GM20431 (cell line): ENCODE results near the gene HAUS7.

Experiments used
- in situ Hi-C: fragments of 300-500 bp; cut with MseI, MboI; formaldehyde crosslinking; loops from one replicate; pipeline ENCODE4 v1.15.0; 2020; ENCODE audit warnings: low sequenced_read_pairs; ENCODE audit not compliant: unreplicated experiment

Gene HAUS7

DNA sequence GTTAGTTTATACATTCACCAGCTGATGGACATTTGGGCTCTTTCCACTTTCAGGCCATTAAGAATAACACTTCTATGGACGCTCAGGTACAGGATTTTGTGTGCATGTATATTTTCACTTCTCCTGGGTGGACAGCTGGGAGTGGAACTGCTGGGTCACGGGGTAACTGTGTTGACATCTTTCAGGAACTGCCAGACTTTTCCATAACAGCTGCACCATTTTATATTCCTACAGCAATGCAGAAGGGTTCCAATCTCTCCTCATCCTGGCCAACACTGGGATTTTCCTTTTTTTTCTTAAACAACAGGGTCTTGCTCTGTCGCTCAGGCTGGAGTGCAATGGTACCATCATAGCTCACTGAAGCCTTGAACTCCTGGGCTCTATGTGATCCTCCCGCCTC is 11.9 kb downstream of the HAUS7 start:
- in situ Hi-C loops: no loop called here

DNA sequence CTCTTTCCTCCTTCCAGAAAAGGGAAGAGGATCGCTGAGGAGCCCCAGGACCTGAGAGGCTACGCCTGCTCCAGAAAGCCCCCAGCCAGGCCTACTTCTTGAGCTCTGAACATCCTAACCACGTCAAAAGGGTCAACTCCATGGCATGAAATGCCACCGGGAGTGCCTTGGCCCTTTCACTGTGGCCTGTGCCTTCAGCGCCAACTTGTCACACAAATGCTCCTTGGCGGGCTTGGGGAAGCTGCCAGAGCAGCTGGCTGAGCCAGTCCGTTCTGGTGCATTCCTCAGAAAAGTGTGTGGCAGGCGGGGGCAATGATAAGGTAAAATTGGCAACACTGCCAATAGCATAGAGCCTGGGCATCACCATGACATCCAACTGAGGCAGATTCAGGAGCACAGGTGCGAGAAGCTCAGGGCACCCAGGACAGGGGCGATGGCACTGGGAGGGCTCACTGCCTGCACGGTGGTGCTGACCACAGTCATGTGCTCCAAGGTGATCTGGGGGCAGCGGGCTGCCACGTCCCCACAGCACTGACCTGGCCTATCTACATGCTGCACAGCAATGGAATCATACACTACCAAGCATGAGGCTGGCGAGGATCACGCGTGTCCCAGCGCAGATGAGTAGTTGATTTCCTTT is 12.4 kb downstream of the HAUS7 start:
- in situ Hi-C loops: no loop called here

DNA sequence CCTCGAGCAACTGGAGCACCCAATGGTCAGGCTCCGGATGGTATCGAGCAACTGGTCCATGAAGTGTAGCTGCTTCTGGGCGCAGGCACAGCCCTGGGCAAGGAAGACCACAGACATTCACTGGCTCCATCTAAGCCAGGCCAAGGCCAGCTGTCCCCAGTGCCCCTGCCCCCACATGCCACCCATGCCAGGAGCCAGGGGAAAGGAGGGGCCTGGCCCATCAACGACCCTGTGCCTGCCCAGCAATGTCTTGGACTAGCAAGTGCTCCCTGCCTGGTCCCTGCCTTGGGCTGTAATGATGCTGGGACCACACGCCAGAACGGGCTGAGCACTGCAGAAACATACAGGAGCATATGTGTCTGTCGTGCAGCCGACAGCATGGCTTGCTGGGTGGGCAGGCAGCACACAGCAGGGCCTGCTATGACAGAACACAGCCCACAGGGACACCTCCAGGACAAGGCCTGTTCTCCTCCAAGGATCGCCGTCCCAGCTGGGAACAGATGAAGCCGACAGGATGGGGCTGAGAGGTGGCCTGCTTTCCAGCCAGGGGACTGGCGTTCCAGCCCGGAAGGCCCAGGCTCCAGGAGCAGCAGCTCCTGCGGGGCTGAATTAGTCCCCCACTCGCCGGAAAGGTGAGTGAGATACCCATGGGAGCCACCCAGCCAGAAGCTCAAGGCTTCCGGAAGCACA is 13.1 kb downstream of the HAUS7 start:
- in situ Hi-C loops: no loop called here

DNA sequence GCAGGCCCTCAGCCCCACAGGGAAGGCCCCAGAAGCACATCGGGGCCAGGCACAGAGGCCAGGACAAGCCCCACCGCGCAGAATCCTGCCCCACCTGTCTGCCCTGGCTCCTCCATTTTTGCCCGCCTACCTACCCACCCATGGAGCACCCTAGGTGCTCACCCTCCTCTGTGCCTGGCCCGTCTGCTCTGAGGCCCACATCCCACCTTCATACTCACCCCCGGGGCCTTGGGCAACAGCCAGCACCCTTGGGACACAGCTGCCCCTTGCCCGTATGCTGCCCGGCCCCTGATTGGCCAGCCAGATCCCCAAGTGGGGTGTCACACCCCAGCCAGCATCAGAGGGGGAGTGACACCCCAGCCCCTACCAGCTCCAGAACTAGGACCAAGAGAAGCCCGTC is 13.7 kb downstream of the HAUS7 start:
- in situ Hi-C loops: no loop called here

DNA sequence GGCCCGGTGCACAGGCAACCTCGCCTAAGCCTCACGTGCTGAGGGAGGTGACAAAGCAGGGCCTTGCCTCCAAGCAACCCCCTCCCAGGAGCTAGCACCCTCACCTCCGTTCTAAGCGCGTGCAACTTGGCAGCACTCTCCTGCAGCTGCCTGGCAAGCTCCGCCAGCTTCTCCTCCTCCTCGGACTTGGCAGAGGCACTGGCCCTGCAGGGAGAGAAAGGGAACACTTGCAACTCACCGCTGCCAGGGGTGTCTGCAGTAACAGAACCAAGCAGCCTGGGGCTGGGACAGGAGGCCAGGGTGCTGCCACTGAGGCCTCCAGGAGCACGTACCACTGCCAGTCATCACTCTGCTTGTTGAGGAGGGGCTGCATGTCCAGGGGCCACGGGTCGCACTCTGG is 14.2 kb downstream of the HAUS7 start:
- in situ Hi-C loops: no loop called here

DNA sequence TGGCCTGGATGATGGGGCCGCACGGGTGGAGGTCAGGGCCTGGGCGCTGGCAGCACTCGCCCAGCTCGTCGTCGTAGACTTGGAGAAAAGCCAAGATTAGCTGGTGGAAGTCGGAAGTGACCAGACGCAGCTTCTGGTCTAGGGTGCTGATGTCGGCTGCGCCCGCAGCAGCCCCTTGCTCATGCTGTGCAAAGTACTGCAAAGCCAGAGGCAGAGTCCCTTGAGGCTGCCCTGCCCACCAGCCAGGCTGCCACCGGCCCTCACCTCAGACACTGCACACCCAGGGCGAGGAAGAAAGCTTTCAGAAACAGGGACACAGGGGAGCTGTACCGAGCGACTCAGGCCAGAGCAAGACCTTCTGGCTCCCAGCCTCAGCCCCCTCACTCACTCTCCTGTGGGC is 14.8 kb downstream of the HAUS7 start:
- in situ Hi-C loops: no loop called here

DNA sequence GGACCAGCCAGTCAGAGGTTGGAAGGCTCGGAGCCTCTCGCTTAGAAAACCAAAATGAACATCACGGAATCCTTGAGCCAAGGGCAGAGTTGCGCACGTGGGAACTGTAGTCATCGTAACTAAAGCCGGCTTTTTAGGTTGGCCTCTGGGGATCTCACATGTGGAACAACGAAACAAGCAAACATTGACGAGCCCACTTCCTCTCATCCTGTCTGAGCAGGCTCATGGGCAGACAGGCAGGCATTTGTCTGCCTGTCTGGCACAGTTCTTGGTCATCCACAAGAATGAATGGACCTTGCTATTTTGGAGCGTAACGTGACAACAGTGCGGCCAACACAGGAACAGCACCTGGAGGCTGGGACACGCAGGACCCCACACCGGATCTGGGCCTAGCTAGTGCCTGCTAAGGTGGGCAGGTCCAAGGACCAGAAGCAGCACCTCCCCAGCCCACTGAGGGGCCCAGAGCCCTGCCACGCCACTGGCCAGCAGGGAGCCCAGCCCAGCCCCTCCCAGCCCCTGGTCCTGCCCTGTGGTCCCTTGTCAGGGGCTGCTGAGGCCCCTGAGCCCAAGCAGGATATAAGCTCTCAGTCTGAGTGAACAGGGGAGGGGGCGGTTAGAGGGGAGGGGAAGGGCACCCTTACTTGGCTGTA is 15.3 kb downstream of the HAUS7 start:
- in situ Hi-C loops: no loop called here

DNA sequence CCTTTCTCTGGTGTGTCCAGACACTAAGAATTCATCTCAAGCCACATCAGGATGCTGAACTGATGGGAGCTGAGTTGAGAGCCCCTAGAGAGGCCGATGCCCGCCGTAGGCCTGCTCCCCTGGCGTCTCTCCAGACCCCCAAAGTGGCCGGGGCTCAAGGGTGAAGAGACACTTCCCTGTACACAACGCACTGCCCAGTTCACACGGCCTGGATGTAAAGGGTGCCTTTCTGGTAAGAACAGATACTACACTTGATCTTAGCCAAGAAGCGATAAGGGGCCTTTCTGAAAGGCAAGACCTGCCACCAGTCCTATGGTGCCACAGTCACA is 19.5 kb downstream of the HAUS7 start:
- in situ Hi-C loops: no loop called here

DNA sequence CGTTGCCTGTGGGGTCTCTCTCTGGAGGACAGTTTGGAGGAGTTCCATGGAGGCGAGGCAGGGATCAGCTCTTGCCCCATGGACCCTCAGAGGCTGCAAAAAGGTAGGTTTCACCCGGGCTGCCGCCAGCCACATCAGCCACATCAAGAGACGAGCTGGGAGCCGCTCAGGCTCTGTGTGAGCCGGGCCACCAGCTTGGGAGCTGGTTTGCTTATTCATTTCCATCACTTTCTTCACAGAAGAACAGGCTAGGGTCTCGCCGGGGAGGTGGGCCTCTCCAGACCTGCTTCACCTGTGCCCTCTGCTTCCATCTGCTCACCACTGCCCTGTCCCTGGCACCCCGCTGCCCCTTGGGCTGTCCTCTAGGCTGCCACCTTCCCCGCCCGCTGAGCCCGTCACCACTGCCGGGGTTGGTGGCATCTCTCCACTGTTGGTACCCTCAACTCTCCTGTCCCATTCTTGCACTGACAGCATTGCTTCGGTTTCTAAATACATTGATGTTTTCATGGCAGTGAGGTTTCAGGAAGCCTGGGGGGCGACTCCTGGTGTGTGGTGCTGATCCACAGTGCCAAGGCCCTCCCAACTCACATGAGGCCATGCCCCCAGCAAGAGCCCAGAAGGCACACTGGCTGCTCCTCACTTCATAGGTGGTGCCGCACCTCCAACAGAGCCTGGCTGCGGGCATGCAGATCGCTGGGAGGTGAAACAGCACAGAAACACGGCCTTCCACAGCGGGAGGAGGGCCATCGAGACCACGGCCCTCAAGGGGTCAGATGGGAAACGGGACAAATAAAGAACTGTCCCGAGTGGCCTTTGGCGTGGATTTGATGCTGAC is 20.0 kb downstream of the HAUS7 start:
- in situ Hi-C loops: no loop called here

DNA sequence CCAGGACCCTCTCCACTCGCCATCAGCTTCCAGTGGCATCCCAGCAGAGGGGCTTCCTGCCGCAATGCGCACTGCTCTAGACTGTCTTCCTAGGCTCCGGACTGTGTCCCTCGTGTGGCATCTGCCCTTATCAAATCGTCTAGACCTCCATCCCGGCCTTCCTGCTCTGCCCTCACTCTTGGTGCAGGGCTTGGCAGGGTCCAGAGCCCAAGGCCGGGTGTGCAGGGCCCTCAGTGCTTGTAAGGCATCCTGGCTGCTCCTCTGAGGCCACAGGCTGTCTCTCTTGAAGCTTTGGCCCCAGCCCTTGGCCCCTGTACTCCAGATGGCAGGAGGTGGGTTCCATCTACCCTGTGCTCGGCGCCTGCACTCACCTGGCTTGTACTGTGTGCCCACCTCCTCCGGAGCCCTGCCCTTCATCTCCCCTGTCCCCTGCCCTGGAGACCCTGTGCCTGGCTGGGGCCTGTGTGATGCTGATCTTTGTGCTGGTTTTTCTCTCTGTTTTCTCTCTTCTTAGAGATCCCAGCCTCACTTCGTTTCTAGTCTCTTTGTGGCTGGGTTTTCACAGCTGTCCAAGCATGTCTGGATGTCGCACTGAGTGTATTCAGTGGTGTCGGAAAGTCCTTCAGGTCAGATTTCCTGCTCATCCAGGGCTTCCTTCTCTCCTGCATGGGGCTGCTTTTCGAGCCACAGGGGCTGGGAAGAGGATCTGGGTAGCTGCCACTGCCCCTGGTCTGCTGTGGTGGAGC is 20.8 kb downstream of the HAUS7 start:
- in situ Hi-C loops: no loop called here

DNA sequence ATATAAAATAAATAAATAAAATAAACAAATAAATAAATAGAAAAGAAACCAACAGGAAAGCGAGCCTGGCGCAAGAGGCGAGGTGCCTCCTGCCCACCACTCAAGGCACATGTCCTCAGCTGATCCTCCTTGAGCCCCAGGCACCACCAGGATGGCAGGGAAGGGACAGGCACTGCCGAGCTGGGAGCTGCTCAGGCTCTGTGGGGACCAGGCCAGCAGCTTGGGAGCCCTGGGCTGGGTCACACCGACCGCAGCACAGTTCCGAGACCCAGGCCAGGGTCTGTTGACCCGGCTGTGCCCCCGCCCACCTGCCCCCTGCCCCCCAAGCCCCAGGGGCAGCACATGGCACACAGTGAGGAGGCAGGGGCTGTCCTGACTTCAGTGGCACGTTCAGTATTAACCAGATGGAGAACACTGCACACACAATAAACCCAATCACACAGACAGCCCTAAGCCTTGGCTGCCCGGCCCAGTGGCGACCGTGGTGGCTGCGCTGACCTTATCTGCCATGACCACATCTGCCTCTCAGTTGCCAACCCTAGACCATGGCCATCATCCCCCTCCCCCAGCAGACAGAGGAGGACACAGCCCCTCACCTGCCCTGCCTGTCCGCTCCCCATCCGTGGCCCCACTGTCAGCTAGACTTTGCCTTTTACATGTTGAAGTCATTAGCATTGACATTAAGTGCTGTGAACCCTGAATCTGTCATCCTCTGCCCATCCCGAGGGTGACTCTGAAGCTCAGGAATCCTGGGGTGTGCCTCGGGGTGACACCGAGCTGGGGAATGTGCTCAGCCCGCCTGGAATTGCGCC is 21.6 kb downstream of the HAUS7 start:
- in situ Hi-C loops: no loop called here

DNA sequence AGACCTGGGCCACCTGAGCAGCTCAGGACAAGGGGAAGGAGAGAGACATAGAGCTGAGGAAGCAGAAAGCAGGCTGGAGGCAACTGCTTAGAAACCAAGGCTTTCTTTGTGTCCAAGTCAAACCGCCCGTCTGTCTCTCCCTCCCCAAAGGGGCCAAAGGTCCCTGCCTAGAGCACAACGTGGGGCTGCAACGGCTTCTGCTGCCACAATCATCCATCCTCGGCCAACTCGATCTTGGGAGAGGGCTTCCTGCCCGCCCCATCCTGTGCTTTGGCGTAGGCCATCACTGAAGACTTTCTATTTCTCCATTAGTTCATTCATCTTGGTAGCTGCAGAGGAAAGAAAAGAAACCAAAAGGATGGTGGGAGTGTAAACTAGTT is 22.8 kb downstream of the HAUS7 start:
- in situ Hi-C loops: no loop called here

DNA sequence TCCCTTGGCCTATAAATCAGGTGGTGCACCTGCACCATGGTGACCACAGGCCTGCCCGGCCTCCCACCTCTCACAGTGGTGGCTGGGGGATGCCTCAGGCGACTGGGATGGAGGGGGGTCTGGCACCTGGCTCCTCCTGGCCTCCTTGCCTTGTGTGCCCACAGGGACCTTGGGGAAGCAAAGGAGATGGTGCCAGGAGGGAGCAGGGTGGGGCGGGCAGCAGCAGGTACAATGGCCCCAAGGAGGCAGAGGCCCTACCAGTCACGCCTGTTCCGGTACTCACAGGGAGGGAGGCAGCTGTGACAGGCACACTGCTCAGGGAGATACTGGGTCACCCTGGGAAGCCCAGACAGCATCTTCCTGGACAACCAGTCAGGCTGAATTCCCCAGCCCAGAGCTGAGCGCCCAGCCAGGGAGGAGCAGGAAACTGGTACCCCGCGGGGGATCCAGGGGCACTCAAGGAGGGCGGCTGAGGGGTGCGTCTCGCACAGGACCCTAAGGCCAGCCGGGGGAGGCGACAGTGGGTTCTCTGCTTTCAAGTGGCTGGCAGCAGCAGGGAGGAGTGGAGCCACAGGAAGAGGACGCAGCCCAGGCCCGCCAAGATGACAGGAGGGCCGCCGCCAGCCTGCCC is 23.3 kb downstream of the HAUS7 start:
- in situ Hi-C loops: no loop called here

DNA sequence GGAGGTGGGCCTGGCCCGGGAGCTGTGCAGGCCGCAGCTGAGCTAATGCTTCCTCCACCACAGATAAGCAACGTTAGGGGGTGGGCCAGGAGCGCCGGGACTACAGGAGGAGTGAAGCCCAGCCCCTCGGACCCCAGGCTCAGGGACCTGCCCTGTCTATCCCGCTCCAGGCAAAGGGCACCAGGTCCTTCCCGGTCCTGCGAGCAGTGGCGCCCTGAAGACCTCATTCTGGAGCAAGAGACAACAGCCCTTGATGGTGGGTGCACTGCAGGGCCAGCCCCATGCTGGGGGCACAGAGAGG is 23.8 kb downstream of the HAUS7 start:
- in situ Hi-C loops: no loop called here

DNA sequence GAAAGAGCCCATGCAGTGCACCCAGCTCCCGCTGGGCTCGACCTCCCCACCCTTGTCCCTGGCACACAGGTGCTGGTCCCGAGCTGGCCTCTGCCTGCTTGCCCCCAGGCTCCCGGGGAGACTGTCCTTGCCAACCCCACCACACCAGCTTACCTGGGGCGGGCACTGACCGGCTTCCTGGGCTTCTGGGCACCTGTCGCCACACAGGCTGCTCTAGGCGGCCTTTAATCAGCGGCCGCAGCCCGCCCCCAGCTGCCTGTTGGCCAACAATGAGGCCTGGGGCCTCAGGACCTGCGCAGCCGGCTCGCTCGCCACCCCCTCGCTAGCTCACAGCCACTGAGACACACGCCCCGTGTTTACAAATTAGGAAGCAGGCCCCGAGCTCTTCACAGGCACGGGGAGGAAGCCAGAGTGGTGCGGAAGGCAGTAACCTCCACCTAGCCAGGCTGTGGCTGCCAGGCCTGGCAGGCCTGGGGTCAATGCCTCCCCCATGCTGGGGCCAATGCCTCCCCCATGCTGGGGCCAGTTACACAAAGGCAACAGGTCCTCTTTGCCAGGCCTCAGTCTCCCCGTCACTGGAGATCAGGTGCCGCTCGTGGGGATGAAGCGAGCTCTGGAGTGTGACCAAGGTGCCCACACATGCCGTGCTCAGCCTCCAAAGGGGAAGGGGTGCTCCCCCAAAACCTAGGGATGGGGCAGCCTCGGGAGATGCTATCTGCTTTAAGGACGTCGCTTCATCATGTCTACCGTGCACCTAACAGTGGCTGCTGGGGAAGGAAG is 24.3 kb downstream of the HAUS7 start, which contains the start of gene TREX2:
Gene TREX2, minus strand, starts transcription at position 201 of the 780 bp plus-strand sequence. CDS start 626 bp downstream, outside the sequence.
- in situ Hi-C loops: no loop called here

DNA sequence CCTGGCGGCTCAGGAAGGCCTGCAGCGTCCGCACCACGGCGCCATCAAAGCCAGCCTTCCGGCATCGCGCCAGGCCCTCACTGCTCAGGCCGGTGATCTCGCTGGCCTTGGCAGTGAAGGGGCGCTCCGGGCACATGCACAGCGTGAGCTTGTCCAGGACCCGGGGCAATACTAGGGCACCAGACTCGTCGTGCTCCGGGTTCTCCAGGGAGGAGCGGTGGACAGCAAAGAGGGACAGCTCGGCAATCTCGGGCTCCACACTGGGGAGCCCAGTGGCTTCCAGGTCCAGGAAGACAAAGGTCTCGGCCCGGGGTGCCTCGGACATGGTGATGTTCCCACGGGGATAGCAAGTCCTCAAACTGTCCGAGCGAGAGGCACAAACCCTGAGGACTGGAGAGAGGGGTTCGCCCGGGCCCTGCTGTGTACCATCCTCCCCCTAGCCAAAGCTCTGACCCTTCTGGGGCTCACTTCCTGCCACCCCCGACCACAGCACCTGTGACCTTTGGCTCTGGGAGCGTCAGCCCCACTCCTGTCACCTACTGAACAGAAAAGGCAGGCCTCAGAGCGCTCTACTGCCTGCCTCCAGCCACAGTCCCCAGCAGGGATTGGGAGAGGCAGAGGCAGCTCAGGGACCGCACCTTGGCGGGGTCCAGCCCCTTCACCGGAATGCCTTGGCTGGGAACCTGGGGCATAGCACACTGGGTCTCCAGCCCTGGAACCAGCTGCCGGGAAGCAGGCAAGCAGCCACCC is 25.1 kb downstream of the HAUS7 start:
- in situ Hi-C loops: no loop called here

DNA sequence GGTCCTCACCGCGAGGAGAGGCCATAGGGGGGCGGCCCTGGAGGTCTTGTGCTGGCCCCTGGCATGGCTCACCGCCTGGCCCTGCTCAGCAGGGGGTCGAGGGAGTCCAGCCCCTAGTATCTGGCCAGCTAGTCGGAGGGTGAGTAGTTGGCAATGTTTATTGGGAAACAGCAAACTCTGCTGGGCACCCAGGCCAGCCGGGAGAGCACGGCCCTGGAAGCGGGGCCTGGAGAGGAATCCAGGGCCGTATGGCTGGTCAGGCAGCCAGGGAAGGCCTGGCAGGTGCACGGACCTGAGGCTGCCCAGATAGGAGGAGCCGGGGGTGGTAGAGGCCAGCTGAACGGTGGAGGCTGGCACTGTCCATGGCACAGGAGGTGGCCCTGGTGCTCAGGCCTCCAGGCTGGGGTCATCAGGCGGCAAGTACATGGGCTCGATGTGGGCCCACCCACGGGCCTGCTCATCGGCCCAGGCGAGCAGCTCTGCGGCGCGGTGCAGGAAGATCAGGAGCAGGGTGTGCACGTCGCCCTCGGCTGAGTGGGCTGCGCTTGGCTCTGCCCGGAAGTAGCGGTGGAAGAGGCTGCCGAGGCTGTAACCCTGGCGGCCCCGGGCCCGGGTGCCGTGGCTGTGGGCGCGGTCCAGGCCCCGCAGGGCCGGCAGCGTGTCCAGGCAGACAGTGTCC is 25.9 kb downstream of the HAUS7 start:
- in situ Hi-C loops: no loop called here
